H1 (cell line): ENCODE results near the gene ZNF132.

Experiments used
- CTCF ChIP-seq, 3 experiments: IDR thresholded peaks; 1 replicate in 2 of 3; 2 replicates in 1 of 3; pipeline versions ENCODE4 v1.5.1 to v1.6.1; 2011; ENCODE audit warnings: low read length in 3 of 3, mild to moderate bottlenecking in 3 of 3, inconsistent platforms in 2 of 3, low read depth in 1 of 3, moderate library complexity in 1 of 3; ENCODE audit not compliant: insufficient read depth in 1 of 3; ENCODE audit errors: control extremely low read depth in 1 of 3
- GABPA ChIP-seq: IDR thresholded peaks from 2 replicates; pipeline ENCODE4 v1.6.1; 2011; ENCODE audit warnings: mild to moderate bottlenecking, low read length, moderate library complexity, borderline replicate concordance; ENCODE audit not compliant: insufficient read depth
- KDM1A ChIP-seq: fragments of 200-600, 300-600 bp; sonication (generic); IDR thresholded peaks from 2 replicates; pipeline ENCODE4 v1.7.1; 2016; ENCODE audit warnings: mild to moderate bottlenecking, low read length, borderline replicate concordance
- POLR2AphosphoS5 ChIP-seq: IDR thresholded peaks from 2 replicates; pipeline ENCODE4 v1.6.1; 2011; ENCODE audit warnings: low read depth, low read length
- TAF1 ChIP-seq: IDR thresholded peaks from 2 replicates; pipeline ENCODE4 v1.6.1; 2011; ENCODE audit warnings: mild to moderate bottlenecking, low read depth, low read length

GRCh38 chr19:58393725-58394033 is 46.3 kb downstream of the ZNF132 start:
- TF ChIP-seq KDM1A: no peak
- TF ChIP-seq GABPA: no peak
- TF ChIP-seq CTCF (IDR thresholded peaks at IDR 0.05; ENCODE audit: control extremely low read depth in 1 of 3, insufficient read depth in 1 of 3, low read depth in 1 of 3, low read length in 3 of 3): no peak
- TF ChIP-seq TAF1: no peak
- no peak for TF ChIP-seq POLR2AphosphoS5
